ENCODE data around the gene ATP10D. TPM values are rescaled to one million over a fixed set of nuclear protein-coding genes. Genes with fewer than 3 reads are reported as not detected.

ATP10D gene
- total RNA-seq, 1 experiment from 2014 or later, result 5.1 TPM

GRCh38 chr4:47471591-47471990, 13.5 kb upstream of the ATP10D start:
- Histone ChIP-seq H3K4me1 (ENCODE audit: control insufficient read depth in 1 of 2, insufficient read depth in 2 of 2, low read length in 2 of 2) (peaks cover 6 to 38% of the 10 kb centered on the region in 2 experiments; a peak in 3 of 4 replicates), H3K79me2 (ENCODE audit: insufficient read depth, low read length) (no peaks in the 10 kb centered on the region), H3K9me2 (ENCODE audit: insufficient read depth) (no peaks in the 10 kb centered on the region), H3K4me3 (replicated peaks in 1 of 2; ENCODE audit: low read depth in 1 of 2, low read length in 2 of 2) (no peak overlapping the region), H3K9me3 (ENCODE audit: control insufficient read depth in 1 of 2, insufficient read depth in 1 of 2, low read depth in 1 of 2, low read length in 2 of 2) (no peaks in the 10 kb centered on the region), H4K20me1 (ENCODE audit: insufficient read depth) (no peaks in the 10 kb centered on the region), H2AFZ (ENCODE audit: low read depth, low read length, poor library complexity, severe bottlenecking) (peak overlapping the region; percentile 66), H3K27me3 (ENCODE audit: insufficient read depth, low read length) (no peaks in the 10 kb centered on the region), H3K27ac (ENCODE audit: low read depth, low read length) (no peak overlapping the region), H3K9ac (ENCODE audit: low read length) (no peak overlapping the region), H3K4me2 (ENCODE audit: low read length) (no peak overlapping the region), H3K36me3 (ENCODE audit: control insufficient read depth in 1 of 2, insufficient read depth in 2 of 2, low read length in 2 of 2) (no peaks in the 10 kb centered on the region)
- CTCF ChIA-PET, result interaction anchor here (1.2 to 1.6 kb wide), 2 partner anchors 10 to 14 kb away, joined by 3 to 5 read pairs; partner anchors contain the start of gene ATP10D
- RAD21 ChIA-PET (ENCODE audit: low non-redundant PET in 1 of 2, low total read pairs in 2 of 2, uncharacterized antibody in 2 of 2, unreplicated experiment in 2 of 2), result no interaction called here
- TF ChIP-seq ELF1 (IDR thresholded peaks at IDR 0.05; ENCODE audit: borderline replicate concordance, low read depth), result no peak
- TF ChIP-seq, protein P1, sequence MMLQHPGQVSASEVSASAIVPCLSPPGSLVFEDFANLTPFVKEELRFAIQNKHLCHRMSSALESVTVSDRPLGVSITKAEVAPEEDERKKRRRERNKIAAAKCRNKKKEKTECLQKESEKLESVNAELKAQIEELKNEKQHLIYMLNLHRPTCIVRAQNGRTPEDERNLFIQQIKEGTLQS (IDR thresholded peaks at IDR 0.05), result no peak
- no peak for TF ChIP-seq POLR2AphosphoS5 (IDR thresholded peaks at IDR 0.05; ENCODE audit: low read depth, low read length)
- TF ChIP-seq CEBPB (IDR thresholded peaks at IDR 0.05; ENCODE audit: low read depth), result no peak
- TF ChIP-seq, protein P2, sequence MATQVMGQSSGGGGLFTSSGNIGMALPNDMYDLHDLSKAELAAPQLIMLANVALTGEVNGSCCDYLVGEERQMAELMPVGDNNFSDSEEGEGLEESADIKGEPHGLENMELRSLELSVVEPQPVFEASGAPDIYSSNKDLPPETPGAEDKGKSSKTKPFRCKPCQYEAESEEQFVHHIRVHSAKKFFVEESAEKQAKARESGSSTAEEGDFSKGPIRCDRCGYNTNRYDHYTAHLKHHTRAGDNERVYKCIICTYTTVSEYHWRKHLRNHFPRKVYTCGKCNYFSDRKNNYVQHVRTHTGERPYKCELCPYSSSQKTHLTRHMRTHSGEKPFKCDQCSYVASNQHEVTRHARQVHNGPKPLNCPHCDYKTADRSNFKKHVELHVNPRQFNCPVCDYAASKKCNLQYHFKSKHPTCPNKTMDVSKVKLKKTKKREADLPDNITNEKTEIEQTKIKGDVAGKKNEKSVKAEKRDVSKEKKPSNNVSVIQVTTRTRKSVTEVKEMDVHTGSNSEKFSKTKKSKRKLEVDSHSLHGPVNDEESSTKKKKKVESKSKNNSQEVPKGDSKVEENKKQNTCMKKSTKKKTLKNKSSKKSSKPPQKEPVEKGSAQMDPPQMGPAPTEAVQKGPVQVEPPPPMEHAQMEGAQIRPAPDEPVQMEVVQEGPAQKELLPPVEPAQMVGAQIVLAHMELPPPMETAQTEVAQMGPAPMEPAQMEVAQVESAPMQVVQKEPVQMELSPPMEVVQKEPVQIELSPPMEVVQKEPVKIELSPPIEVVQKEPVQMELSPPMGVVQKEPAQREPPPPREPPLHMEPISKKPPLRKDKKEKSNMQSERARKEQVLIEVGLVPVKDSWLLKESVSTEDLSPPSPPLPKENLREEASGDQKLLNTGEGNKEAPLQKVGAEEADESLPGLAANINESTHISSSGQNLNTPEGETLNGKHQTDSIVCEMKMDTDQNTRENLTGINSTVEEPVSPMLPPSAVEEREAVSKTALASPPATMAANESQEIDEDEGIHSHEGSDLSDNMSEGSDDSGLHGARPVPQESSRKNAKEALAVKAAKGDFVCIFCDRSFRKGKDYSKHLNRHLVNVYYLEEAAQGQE (IDR thresholded peaks at IDR 0.05; ENCODE audit: low read depth), result no peak
- no peak for TF ChIP-seq CTCF (IDR thresholded peaks at IDR 0.05 in 2 of 3, conservative IDR thresholded peaks at IDR 0.05 in 1 of 3; ENCODE audit: borderline replicate concordance in 1 of 3, insufficient read depth in 1 of 3, low read depth in 2 of 3, low read length in 2 of 3)
- TF ChIP-seq SIN3A (IDR thresholded peaks at IDR 0.05; ENCODE audit: low read depth), result no peak
- TF ChIP-seq ZNF274 (IDR thresholded peaks at IDR 0.05; ENCODE audit: low read depth, low read length), result no peak
- no peak for TF ChIP-seq TCF7L2 (IDR thresholded peaks at IDR 0.05; ENCODE audit: borderline replicate concordance, extremely low read depth, insufficient read depth, insufficient read length)
- no peak for TF ChIP-seq JUND (IDR thresholded peaks at IDR 0.05)
- TF ChIP-seq SRF (IDR thresholded peaks at IDR 0.05; ENCODE audit: low read depth), result no peak
- TF ChIP-seq, protein P3, sequence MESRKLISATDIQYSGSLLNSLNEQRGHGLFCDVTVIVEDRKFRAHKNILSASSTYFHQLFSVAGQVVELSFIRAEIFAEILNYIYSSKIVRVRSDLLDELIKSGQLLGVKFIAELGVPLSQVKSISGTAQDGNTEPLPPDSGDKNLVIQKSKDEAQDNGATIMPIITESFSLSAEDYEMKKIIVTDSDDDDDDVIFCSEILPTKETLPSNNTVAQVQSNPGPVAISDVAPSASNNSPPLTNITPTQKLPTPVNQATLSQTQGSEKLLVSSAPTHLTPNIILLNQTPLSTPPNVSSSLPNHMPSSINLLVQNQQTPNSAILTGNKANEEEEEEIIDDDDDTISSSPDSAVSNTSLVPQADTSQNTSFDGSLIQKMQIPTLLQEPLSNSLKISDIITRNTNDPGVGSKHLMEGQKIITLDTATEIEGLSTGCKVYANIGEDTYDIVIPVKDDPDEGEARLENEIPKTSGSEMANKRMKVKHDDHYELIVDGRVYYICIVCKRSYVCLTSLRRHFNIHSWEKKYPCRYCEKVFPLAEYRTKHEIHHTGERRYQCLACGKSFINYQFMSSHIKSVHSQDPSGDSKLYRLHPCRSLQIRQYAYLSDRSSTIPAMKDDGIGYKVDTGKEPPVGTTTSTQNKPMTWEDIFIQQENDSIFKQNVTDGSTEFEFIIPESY (IDR thresholded peaks at IDR 0.05; ENCODE audit: extremely low read depth, insufficient replicate concordance, low read length), result no peak
- TF ChIP-seq, protein P4, sequence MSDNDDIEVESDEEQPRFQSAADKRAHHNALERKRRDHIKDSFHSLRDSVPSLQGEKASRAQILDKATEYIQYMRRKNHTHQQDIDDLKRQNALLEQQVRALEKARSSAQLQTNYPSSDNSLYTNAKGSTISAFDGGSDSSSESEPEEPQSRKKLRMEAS (IDR thresholded peaks at IDR 0.05), result no peak
- no peak for TF ChIP-seq EZH2 (IDR thresholded peaks at IDR 0.05)
- no peak for TF ChIP-seq ZFX (IDR thresholded peaks at IDR 0.05)
- TF ChIP-seq CBX3 (IDR thresholded peaks at IDR 0.05; ENCODE audit: low read depth), result no peak
- no peak for TF ChIP-seq YY1 (IDR thresholded peaks at IDR 0.05; ENCODE audit: extremely low read depth, insufficient replicate concordance, low read depth, low read length)
- no peak for TF ChIP-seq SP1 (IDR thresholded peaks at IDR 0.05; ENCODE audit: low read depth)
- POLR2A ChIA-PET, result interaction anchor here (1.2 kb wide), 1 partner anchor 13 kb away, joined by 5 read pairs; the partner anchor contains the start of gene ATP10D
- BruUV-seq (replicated peaks), result no TSS peak
- ATAC-seq (no peak), DNase-seq (ENCODE audit: low read depth, low spot score) (no peak)
- intact Hi-C loops (cut with micrococcal nuclease), result no loop called here

Data from HCT116 (cell line).